IMR-90 (cell line): ENCODE data around the gene ERGIC1. TPM values are rescaled to one million over a fixed set of nuclear protein-coding genes. Genes with fewer than 3 reads are reported as not detected.
A peak's percentile ranks its signal among the peaks of the same experiment; 100 is the strongest.

Experiments
- ATAC-seq: fragments of 200-7000 bp; cut with Tn5 transposase; 2 replicates; pipeline ENCODE4 v1.9.1; 2020; ENCODE audit warnings: low read depth, mild to moderate bottlenecking, moderate library complexity
- BruUV-seq: library from RNA; stranded (reverse); fragments of 400-500 nt; replicated peaks from 2 replicates; lab custom pipeline; 2021; lab: Mats Ljungman, UMichigan
- CTCF ChIA-PET: fragments of 300-600 bp; formaldehyde crosslinking; extraction: SDS; loops from one replicate; lab custom pipeline; 2021; ENCODE audit warnings: antibody characterized with exemption; lab: Yijun Ruan, JAX
- POLR2A ChIA-PET: fragments of 300-600 bp; sonication (Branson Sonifier 250); formaldehyde crosslinking; loops from one replicate; lab custom pipeline; 2022; ENCODE audit warnings: antibody characterized with exemption; ENCODE audit not compliant: unreplicated experiment; lab: Charles Lee
- DNase-seq: peaks from one replicate; pipeline ENCODE4 v3.0.0; 2013
- H2AFZ ChIP-seq: replicated peaks from 2 replicates; pipeline ENCODE3; 2013; ENCODE audit warnings: low read length, mild to moderate bottlenecking; ENCODE audit not compliant: poor library complexity
- H2AK5ac ChIP-seq: 2 replicates; pipeline ENCODE4 v1.6.1; 2013; ENCODE audit warnings: low read depth, low read length, inconsistent platforms
- H2AK9ac ChIP-seq: replicated peaks from 2 replicates; pipeline ENCODE3; 2013; ENCODE audit warnings: mild to moderate bottlenecking, low read depth, low read length, moderate library complexity; ENCODE audit not compliant: poor library complexity
- H2BK120ac ChIP-seq: 2 replicates; pipeline ENCODE4 v1.6.1; 2013; ENCODE audit warnings: low read depth, low read length, inconsistent platforms
- H2BK15ac ChIP-seq: 3 replicates; pipeline ENCODE4 v1.6.1; 2013; ENCODE audit warnings: low read depth, low read length, inconsistent platforms
- H2BK20ac ChIP-seq: 2 replicates; pipeline ENCODE4 v1.6.1; 2013; ENCODE audit warnings: low read depth, mild to moderate bottlenecking, inconsistent platforms, low read length, moderate library complexity
- H2BK5ac ChIP-seq: 2 replicates; pipeline ENCODE4 v1.6.1; 2013; ENCODE audit warnings: mild to moderate bottlenecking, low read depth, low read length, inconsistent platforms; ENCODE audit not compliant: poor library complexity, severe bottlenecking
- H3K14ac ChIP-seq: replicated peaks from 2 replicates; pipeline ENCODE4 v1.6.1; 2013; ENCODE audit warnings: low read depth, low read length, inconsistent platforms
- H3K18ac ChIP-seq: 2 replicates; pipeline ENCODE4 v1.6.1; 2013; ENCODE audit warnings: low read depth, low read length, control low read depth
- H3K23ac ChIP-seq: 2 replicates; pipeline ENCODE4 v1.6.1; 2013; ENCODE audit warnings: low read depth, low read length, inconsistent platforms
- H3K27ac ChIP-seq: 2 replicates; pipeline ENCODE4 v1.5.1; 2013; ENCODE audit warnings: mild to moderate bottlenecking, control low read depth, low read length; ENCODE audit not compliant: insufficient read depth
- H3K27me3 ChIP-seq: 2 replicates; pipeline ENCODE4 v1.6.1; 2013; ENCODE audit warnings: low read length; ENCODE audit not compliant: control insufficient read depth, insufficient read depth
- H3K36me3 ChIP-seq: 2 replicates; pipeline ENCODE4 v1.6.1; 2013; ENCODE audit warnings: low read length, mixed read lengths; ENCODE audit not compliant: control insufficient read depth, insufficient read depth
- H3K4ac ChIP-seq: 2 replicates; pipeline ENCODE4 v1.6.1; 2013; ENCODE audit warnings: low read depth, low read length, inconsistent platforms
- H3K4me1 ChIP-seq: 2 replicates; pipeline ENCODE4 v1.6.1; 2013; ENCODE audit warnings: low read length, mixed read lengths; ENCODE audit not compliant: control insufficient read depth, insufficient read depth
- H3K4me2 ChIP-seq: 2 replicates; pipeline ENCODE4 v1.6.1; 2013; ENCODE audit warnings: low read depth, mild to moderate bottlenecking, control low read depth, low read length, moderate library complexity
- H3K4me3 ChIP-seq: 2 replicates; pipeline ENCODE4 v1.5.1; 2013; ENCODE audit warnings: low read depth, mild to moderate bottlenecking, control low read depth, low read length, moderate library complexity; ENCODE audit not compliant: insufficient read depth
- H3K56ac ChIP-seq: 2 replicates; pipeline ENCODE4 v1.6.1; 2013; ENCODE audit warnings: low read length, inconsistent platforms; ENCODE audit not compliant: insufficient read depth; ENCODE audit errors: extremely low read depth
- H3K79me1 ChIP-seq, 2 experiments: 2 replicates each; pipeline ENCODE4 v1.6.1; 2013; ENCODE audit warnings: low read length in 2 of 2, inconsistent platforms in 1 of 2, low read depth in 1 of 2
- H3K9ac ChIP-seq: 2 replicates; pipeline ENCODE4 v1.6.1; 2013; ENCODE audit warnings: low read depth, low read length, control low read depth
- H3K9me1 ChIP-seq: 2 replicates; pipeline ENCODE4 v1.6.1; 2013; ENCODE audit warnings: low read length, inconsistent platforms; ENCODE audit not compliant: insufficient read depth
- H3K9me3 ChIP-seq: 2 replicates; pipeline ENCODE4 v1.6.1; 2013; ENCODE audit warnings: low read length; ENCODE audit not compliant: control insufficient read depth, insufficient read depth
- H4K20me1 ChIP-seq: 2 replicates; pipeline ENCODE4 v1.6.1; 2013; ENCODE audit warnings: low read length, inconsistent platforms; ENCODE audit not compliant: insufficient read depth
- H4K5ac ChIP-seq: 2 replicates; pipeline ENCODE4 v1.6.1; 2013; ENCODE audit warnings: mild to moderate bottlenecking, low read depth, low read length, control low read depth
- H4K8ac ChIP-seq, 2 experiments: 2 replicates each; pipeline ENCODE4 v1.6.1; 2013; ENCODE audit warnings: low read depth in 2 of 2, low read length in 2 of 2, control low read depth in 1 of 2, inconsistent platforms in 1 of 2
- H4K91ac ChIP-seq: 2 replicates; pipeline ENCODE4 v1.6.1; 2013; ENCODE audit warnings: low read depth, low read length, inconsistent platforms; ENCODE audit not compliant: insufficient read depth
- CHD1 ChIP-seq: IDR thresholded peaks from 2 replicates; pipeline ENCODE4 v1.6.1; 2012; ENCODE audit warnings: low read depth, low read length, improper control_type of control experiment
- MXI1 ChIP-seq: IDR thresholded peaks from 2 replicates; pipeline ENCODE4 v1.6.1; 2012; ENCODE audit warnings: low read depth, mild to moderate bottlenecking, low read length, moderate library complexity, borderline replicate concordance
- POLR2A ChIP-seq: IDR thresholded peaks from 2 replicates; pipeline ENCODE4 v1.6.1; 2012; ENCODE audit warnings: mild to moderate bottlenecking, low read depth, low read length
- RFX5 ChIP-seq: IDR thresholded peaks from 2 replicates; pipeline ENCODE4 v1.8.0; 2012; ENCODE audit warnings: low read depth, mild to moderate bottlenecking, low read length, moderate library complexity
- SMC3 ChIP-seq: fragments of 150-350 bp; IDR thresholded peaks from 2 replicates; pipeline ENCODE4 v1.6.1; 2016; ENCODE audit warnings: low read depth, mild to moderate bottlenecking, antibody characterized with exemption, low read length, moderate library complexity
- WGBS, 2 experiments: methylation state at CpG; one replicate each; pipeline versions ENCODE4 v1.1.5 to v1.1.7; 2013; ENCODE audit warnings: missing lambda C conversion rate in 2 of 2; ENCODE audit not compliant: insufficient read length in 1 of 2; ENCODE audit errors: extremely low coverage in 2 of 2; 5-methylcytosine and 5-hydroxymethylcytosine counted together
- dilution Hi-C: fragments of 300-500 bp; cut with HindIII; formaldehyde crosslinking; loops from one replicate; pipeline ENCODE4 v1.14.3; 2018; ENCODE audit warnings: low sequenced_read_pairs; ENCODE audit not compliant: unreplicated experiment
- in situ Hi-C: fragments of 300-500 bp; cut with MboI; formaldehyde crosslinking; loops from 3 replicates; pipeline ENCODE4 v1.14.3; 2019; ENCODE audit warnings: low sequenced_read_pairs, inconsistent platforms, mixed read lengths
- intact Hi-C: fragments of 100-400 bp; cut with micrococcal nuclease; formaldehyde crosslinking; loops from 2 replicates; pipeline ENCODE4 v1.10.0; 2022
- polyA plus RNA-seq, 3 experiments: library from polyadenylated mRNA; depleted of rRNA; stranded (reverse); fragments of >200 nt; gene quantifications; 2 replicates each; pipeline ENCODE4 v1.2.3, GENCODE V29; 2012; ENCODE audit warnings: low replicate concordance in 1 of 3
- total RNA-seq: library from RNA; depleted of rRNA; stranded (reverse); fragments of >200 nt; gene quantifications from 2 replicates; pipeline ENCODE4 v1.2.3, GENCODE V29; 2012
- TF ChIP-seq, protein P1 (sequence below): fragments of 150-350 bp; IDR thresholded peaks from 2 replicates; pipeline ENCODE4 v1.6.1; 2016; ENCODE audit warnings: low read depth, mild to moderate bottlenecking, low read length, moderate library complexity, borderline replicate concordance
- TF ChIP-seq, protein P2 (sequence below): conservative IDR thresholded peaks from 2 replicates; pipeline ENCODE4 v1.5.1; 2012; ENCODE audit warnings: mild to moderate bottlenecking, low read depth, low read length, improper control_type of control experiment

ERGIC1 gene
- total and polyA plus RNA-seq, 2 of the 4 experiments (the other 2 are of a cell fraction): 134 to 192 TPM

GRCh38 chr5:172894767-172895388 is 60.8 kb downstream of the ERGIC1 start:
- Histone ChIP-seq H2BK20ac (peak overlapping the region; percentile 27; the same call in 1 of the 2 replicates), H3K9ac (no peak overlapping the region), H2BK5ac (peak overlapping the region; percentile 9), H3K27me3 (no peaks in the 10 kb centered on the region), H3K14ac (no peak overlapping the region), H3K4me3 (no peak overlapping the region), H3K27ac (peak overlapping the region; percentile 4; the same call in 1 of the 2 replicates), H3K4me2 (no peak overlapping the region), H3K36me3 (peaks cover 26% of the 10 kb centered on the region), H3K9me1 (peaks cover 26% of the 10 kb centered on the region), H2AK5ac (peak overlapping the region; percentile 87), H3K4ac (peak overlapping the region; percentile 73), H3K9me3 (no peaks in the 10 kb centered on the region), H3K79me1 (peaks cover 43 to 77% of the 10 kb centered on the region in 2 experiments), H3K56ac (no peak overlapping the region), H2BK120ac (peak overlapping the region; percentile 65; the same call in 1 of the 2 replicates), H3K23ac (0 out of 2 replicates have a peak overlapping the region, but pooled peaks have one; percentile 17), H2AK9ac (no peak overlapping the region), H4K91ac (peak overlapping the region; percentile 48; the same call in 1 of the 2 replicates), H4K20me1 (no peaks in the 10 kb centered on the region; the same call in 1 of the 2 replicates), H3K18ac (no peak overlapping the region), H2BK15ac (peak overlapping the region; percentile 42; the same call in 2 of the 3 replicates), H4K5ac (peak overlapping the region; percentile 26; the same call in 1 of the 2 replicates), H3K4me1 (peaks cover 30% of the 10 kb centered on the region), H2AFZ (no peak overlapping the region), H4K8ac (peak overlapping the region; percentile 65 to 79; a peak in 3 of 4 replicates)
- in situ Hi-C loops: no loop called here
- BruUV-seq: no TSS peak
- TF ChIP-seq CHD1: no peak
- TF ChIP-seq MXI1: no peak
- TF ChIP-seq RFX5: no peak
- TF ChIP-seq, protein P1, sequence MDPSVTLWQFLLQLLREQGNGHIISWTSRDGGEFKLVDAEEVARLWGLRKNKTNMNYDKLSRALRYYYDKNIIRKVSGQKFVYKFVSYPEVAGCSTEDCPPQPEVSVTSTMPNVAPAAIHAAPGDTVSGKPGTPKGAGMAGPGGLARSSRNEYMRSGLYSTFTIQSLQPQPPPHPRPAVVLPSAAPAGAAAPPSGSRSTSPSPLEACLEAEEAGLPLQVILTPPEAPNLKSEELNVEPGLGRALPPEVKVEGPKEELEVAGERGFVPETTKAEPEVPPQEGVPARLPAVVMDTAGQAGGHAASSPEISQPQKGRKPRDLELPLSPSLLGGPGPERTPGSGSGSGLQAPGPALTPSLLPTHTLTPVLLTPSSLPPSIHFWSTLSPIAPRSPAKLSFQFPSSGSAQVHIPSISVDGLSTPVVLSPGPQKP: no peak
- TF ChIP-seq POLR2A: no peak
- TF ChIP-seq, protein P2, sequence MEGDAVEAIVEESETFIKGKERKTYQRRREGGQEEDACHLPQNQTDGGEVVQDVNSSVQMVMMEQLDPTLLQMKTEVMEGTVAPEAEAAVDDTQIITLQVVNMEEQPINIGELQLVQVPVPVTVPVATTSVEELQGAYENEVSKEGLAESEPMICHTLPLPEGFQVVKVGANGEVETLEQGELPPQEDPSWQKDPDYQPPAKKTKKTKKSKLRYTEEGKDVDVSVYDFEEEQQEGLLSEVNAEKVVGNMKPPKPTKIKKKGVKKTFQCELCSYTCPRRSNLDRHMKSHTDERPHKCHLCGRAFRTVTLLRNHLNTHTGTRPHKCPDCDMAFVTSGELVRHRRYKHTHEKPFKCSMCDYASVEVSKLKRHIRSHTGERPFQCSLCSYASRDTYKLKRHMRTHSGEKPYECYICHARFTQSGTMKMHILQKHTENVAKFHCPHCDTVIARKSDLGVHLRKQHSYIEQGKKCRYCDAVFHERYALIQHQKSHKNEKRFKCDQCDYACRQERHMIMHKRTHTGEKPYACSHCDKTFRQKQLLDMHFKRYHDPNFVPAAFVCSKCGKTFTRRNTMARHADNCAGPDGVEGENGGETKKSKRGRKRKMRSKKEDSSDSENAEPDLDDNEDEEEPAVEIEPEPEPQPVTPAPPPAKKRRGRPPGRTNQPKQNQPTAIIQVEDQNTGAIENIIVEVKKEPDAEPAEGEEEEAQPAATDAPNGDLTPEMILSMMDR: no peak
- no peak for TF ChIP-seq SMC3
- no peak for DNase-seq
- ChIA-PET POLR2A (no interaction called here), CTCF (interaction anchor here (0.6 kb wide), 1 partner anchor 153 kb away, joined by 3 read pairs; no protein-coding TSS in a partner anchor)
- WGBS, 2 experiments: no CpG with 5 or more reads among the region's 7 CpGs
- ATAC-seq: no peak
- intact Hi-C loops: no loop called here
- dilution Hi-C loops: no loop called here
